Fibroblast of skin of scalp (primary cell): Measurements from ENCODE around the gene WDR77.

ENCODE experiments used
- DNase-seq: peaks from one replicate; pipeline ENCODE4 v3.0.0-alpha.2; 2013

The WDR77 gene

DNA sequence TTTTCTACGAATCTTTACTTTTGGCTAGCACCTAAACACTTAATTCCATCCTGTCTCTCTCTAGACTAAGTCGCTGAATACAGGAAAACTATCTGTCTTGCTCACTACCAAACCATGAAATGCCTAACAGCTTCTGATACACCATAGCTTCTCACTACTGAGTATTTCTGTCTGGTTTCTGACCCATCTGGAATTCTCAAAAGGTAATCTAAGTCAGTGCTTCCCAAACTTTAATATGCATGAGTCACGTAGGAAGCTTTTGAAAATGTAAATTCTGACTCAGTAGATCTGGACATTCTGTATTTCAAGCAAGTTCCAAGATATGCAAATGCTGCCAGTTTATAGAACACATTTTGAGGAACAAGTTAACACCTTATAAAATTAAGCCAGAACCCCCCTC is 12.3 kb downstream of the WDR77 start:
- DNase-seq: no peak

DNA sequence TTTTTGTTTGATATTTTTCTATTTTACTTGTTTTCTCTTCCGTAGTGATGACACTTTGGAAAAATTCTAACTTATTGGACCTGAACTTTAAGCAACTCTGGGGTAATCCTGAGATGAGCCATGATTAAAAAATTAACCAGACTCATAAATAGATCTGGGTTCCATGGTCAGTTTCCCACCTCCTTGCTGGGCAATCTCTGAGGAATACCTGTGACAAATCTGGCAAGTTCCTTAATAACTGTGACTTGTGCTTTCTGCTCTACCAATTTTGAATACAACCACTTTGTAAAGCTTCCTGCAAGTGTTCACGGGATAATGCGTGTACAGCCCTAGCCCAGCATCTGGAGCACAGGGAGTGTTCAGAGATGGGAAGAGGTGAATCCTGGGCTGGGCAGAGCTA is 24.8 kb downstream of the WDR77 start:
- DNase-seq: no peak

DNA sequence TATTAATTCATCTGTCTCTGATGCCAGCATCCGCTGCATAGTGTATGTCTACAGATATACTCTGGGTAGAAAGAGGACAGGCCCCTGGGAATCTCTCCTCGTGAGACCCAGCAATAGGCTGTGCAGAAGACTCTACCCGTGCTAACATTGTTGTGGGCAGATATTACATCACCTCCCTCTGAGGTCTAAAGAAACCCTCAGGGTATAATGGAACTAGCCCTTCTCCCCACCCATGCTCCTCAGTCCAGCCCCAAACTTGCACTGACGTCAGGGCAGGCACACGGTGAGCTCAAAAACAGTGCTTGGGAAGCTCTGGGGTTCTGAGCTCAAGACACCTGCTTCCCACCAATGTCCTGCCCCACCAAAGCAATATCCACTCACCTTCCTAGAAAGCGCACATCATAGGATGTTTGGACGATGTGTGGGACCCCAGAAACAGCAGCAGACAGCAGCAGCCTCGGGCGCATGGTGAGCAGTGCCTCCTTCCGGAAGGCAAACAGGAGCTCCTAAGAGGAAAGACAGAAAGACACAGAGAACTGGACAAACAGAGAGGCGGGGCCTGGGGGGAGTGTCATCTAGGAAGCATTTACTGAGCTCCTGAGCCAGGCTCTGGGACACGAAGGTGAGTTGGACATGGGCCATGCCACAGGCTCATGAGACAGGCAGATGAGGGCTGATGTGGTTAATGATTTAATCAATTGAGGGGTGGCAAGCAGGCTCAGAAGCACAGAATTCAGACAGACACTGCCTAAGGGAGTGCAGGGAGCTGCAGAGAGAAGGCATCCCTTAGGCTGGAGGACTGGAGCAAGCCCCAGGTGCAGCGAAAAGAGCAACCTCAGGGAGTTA is 26.3 kb downstream of the WDR77 start:
- DNase-seq: no peak

DNA sequence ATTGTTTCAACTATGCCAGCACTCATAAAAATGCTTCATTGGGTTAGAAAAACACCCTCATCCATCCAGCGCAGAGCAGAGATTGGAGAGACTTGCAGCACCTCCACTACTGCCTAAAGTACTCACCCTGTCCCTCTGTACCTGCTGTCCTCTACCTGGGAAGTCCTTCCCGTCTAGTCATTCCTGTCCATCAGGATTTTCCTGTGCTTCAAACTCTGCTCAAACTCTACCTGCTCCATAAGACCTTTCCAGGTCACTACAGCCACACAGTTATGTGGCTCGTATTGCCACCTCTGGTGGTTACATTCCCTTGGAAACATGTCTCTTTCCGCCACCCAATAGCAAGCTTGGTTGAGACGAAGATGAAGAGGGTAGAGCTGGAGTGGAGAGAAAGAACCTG is 28.7 kb downstream of the WDR77 start:
- no peak for DNase-seq

DNA sequence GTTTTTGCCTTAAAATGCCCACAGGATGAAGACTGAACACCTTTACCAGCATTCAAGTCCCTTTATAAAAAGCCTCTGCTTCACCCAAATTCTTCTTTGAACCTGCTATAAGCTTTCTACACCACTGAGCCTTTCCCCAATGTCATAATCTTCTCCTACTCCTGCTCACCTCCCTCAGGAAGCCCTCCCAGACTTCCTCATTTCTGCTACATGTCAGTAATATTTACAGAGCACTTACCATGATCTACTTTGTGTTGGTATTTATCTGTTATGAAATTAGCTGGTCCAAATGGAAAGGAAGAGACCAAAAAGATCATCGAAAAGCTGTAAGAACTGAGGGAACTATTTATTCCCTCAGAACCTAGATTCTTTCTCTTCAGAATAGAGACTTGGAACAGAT is 30.0 kb downstream of the WDR77 start:
- DNase-seq: no peak

DNA sequence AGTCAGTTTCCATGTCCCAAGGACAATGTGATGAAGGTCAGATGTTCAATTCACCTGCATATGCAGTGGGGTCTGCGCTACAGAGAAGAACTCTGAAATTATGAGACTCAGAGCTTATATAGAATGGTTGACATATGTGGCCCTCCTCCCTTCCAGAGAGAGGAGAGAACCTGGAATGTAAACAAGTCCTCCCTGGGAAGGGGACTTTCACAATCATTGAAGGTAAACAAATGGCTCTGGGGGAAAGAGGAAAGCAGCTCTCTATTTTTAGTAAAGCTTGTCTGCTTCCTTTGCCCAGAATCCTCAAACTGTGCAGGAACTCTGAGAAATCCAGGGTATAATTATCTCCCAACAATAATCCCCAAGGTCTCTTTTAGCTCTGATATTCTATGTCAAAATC is 31.3 kb downstream of the WDR77 start:
- DNase-seq: no peak

DNA sequence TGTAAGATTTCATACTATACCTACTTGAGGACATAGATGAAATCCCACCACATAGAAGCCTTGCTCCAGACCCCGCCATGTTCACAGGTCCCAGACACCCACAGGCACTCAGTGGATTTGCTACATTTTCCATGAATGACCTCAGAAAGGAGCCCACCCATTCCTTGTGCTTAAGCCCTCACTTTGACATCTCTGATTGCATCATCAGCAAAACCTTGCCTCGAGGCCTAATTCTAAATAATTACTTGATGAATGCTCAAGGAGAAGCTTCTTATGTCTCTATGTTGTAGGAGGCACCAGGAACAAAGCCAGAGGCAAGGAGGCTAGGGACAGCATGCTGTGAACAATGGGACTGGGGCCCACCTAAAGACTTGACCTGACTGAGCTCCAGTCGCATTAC is 33.6 kb downstream of the WDR77 start:
- no peak for DNase-seq

DNA sequence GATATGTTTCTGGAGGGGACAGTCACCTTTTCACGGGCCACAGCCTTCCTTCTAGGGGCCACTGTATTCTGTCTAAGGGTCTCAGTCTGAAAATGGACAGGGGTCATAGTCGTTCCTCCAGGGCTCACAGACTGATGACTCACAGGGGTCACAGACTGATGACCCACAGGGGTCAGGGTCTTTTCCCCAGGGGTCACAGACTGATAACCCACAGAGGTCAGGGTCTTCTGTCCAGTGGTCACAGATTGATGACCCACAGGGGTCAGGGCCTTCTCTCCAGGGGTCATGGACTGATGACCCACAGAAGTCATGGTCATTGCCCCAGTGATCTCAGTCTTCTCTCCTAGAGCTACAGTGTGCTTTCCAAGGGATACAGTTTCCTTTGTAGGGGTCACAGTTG is 34.3 kb downstream of the WDR77 start:
- DNase-seq: no peak

DNA sequence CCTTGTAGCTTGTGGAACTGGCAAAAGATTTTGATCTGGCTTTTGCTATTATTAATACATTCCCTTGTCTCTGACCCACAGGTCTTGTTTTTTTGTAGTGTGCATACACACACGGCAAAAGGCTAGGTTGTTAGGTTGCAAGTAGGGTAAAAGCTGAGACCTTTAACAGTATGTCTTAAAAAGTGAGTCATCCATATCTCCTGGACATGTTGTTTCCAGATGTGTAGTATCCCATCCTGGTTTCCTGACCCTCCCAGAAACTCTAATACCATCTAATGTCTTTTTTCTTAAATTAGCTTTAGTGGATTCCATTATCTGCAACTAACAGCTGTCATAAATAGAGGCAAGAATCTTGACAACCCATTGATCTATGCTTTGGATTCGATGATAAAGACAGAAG is 36.2 kb downstream of the WDR77 start:
- no peak for DNase-seq

DNA sequence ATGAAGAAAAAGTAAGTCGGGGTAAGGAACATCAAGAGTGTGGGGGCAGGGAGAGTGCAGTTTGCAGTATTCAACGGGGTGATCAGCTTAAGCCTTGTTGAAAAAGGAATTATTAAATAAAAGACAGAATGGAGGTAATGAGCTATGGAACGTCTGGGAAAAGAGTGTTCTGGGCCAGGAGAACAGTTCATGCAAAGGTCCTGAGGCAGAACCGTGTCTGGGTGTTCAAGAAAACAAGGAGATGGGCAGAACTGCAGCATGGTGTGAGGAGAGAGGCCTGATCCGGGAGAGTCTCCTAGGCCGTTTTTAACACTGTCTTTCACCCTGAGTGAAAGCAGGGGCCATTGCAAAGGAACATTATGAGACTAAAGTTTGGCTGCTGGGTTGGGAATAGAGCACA is 41.8 kb downstream of the WDR77 start:
- DNase-seq: no peak

DNA sequence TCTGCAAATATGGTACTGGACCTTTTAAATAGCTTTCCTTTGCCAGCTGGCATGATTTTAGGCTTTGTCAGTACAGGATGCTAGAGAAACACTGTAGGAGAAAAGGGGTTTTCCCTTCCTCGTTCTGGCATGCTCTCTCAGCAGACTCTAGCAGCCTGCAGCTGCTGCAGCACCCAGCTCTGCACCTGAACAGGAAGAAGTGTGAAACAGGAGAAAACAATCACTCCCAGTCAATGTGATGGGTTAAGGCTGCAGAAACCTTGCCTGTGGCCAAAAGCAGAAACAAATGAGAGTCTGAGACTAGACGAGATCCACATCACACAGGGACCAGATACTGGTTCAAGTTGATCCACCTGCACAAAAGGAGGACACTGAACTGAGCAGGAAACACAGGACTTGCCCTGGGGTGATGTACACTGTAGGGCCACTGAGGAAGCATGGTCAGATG is 42.7 kb downstream of the WDR77 start:
- DNase-seq: no peak

DNA sequence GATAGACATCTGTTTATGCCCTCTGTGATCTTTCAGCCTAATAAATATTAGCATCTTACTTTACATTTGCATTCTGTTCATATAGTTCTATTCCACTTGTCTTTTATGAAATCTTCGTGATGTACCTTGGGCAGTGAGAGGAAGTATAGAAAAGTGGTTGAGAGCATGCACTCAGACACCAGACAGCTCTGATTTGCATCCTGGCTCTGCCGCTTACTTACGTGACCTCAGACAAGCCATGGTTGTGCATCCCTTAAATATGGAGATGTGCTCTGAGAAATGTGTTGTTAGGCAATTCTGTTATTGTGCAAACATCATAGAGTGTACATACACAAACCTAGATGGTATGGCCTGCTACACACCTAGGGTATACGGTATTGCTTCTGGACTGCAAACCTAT is 44.5 kb downstream of the WDR77 start:
- no peak for DNase-seq

DNA sequence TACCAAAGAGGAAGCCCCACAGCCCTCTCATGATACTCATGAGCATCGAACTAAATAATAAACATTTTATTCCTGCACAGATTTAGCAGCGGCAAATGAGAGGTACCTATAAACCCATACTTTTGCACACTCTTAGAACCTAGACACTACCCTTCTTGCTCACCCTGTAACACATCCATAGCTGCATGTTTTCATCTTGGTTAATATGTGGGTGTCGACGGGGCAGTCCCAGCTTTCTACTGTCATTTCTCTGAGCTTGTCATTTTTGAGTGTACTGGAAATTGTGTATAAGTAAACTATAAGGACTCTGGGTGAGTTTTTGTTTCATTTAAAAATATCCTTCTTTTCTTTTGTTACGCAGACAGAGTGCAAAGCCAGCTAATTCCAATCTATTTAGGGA is 47.0 kb downstream of the WDR77 start:
- DNase-seq: no peak

DNA sequence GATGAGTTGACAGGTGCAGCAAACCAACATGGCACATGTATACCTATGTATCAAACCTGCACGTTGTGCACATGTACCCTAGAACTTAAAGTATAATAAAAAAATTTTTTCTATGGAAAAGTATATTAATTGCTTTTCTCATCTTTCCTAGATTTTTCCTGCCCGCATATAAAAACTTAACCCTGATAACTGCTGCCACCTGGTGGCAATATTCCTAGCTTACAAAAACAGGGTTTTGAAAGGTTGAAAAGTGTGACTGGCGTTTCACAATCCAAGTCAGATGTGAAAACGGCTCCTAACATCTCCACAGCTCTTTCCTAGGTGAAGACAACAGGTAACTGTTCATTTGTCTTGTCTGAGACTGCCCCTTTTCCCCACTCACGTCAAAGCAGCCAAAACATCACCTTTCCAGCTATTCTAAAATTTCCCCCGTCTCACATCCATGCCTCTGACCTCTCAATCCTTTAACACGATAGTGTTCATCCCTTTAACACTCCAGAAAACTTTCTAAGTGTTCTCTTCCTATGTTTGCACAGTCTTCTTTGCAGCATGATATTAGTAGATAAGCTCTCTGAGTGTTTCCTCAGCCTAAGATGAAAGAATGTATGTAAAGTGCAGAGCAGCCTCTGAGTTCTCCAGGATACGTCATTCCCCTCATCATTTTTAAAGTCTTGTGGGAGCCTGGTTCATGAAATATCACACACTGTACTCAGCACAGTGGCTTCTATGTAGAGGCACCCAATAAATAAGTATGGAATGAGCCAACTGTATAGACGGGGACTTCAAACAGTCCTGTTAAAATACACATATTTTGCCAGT is 49.1 kb downstream of the WDR77 start:
- peak; percentile 49 for DNase-seq

DNA sequence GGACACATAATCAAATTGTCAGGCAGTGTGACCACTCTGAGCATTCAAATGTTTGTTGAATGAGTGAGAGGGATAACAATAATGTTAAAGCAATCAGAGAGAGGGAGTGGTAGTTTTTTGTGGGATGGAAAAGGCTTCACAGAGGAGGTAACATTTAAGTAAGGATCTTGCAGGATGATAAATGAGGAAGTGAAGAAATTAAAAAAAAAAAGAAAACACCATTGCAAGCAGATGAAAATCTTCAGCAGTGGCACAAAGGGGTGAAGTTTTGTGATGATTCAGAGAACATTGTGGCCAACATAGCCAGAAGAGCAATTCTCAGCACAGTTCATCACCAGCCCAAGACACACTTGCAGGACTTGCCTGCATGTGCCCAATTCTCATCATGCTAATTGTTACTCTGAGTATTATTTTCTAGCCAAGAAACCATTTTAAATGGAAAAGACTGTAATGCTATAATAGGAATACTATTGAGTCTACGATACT is 56.6 kb downstream of the WDR77 start:
- no peak for DNase-seq

DNA sequence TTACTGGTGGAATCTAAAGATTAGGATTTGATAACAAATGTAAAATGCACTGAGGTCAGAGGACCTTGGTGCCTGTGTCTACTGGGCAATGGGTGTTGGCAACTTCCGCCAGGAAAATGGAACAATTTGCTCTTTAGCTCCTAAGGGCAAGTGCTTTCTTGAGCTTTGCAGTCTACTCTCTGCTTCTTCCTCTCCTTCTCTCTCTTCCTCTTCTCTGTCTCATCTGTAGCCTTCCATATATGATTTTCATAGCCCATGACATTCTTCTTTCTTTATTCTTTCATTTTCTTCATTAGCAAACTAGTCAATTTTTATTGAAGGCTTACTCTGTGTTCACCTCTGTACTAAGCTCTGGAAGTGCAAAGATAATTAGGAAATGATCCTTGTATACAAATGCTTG is 57.0 kb downstream of the WDR77 start:
- DNase-seq: no peak
